ENCODE measurements around the gene PRKG1.

DNA sequence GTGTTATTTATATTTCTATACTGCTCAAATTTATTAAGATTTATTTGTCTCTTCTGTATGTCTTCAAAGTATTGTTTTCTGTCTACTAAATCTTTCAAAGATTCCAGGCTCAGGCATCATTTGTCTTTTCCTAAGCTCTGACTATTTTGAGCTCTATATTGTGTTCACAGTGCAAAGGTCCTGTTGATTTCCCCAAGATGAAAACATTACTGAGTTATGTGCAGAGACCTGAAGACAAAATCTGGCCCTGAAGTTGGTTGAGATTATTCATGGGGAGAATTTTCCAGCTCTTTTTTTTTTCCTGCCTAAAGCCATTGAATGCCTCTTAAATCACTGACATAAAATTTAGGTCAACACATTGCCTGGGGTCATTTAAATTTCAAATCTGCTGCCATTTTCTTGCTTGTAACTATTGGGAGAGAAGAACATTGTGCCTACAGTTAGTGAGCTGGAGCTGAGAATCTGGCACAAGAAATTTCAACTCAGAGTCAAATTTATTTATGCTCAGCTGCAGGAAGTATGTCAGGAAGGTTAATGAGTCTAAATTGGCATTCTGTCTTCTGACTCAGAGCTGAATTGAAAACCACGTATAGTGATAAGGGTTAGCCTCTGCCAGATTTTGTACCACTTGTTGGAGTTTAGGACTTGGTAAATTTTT is 593.5 kb downstream of the PRKG1 start:
- no peak for TF ChIP-seq CTCF (IDR thresholded peaks at IDR 0.05)
- no peak for TF ChIP-seq EZH2 (IDR thresholded peaks at IDR 0.05)
